Keratinocyte (primary cell): ENCODE measurements around the gene JMJD1C.

Experiments
- EZH2 ChIP-seq: IDR thresholded peaks from one replicate; pipeline ENCODE4 v1.6.1; 2012; ENCODE audit warnings: inconsistent platforms, mild to moderate bottlenecking, low read length, moderate library complexity
- TF ChIP-seq, protein P1 (sequence below), 3 experiments: IDR thresholded peaks in 1 of 3; conservative IDR thresholded peaks in 1 of 3; optimal IDR thresholded peaks in 1 of 3; 2 replicates in 2 of 3; 3 replicates in 1 of 3; pipeline versions ENCODE3 to v1.5.1; 2011; ENCODE audit warnings: low read length in 3 of 3, mild to moderate bottlenecking in 3 of 3, moderate library complexity in 2 of 3, control low read depth in 1 of 3, inconsistent platforms in 1 of 3; ENCODE audit not compliant: insufficient read depth in 2 of 3; ENCODE audit errors: extremely low read depth in 1 of 3

DNA sequence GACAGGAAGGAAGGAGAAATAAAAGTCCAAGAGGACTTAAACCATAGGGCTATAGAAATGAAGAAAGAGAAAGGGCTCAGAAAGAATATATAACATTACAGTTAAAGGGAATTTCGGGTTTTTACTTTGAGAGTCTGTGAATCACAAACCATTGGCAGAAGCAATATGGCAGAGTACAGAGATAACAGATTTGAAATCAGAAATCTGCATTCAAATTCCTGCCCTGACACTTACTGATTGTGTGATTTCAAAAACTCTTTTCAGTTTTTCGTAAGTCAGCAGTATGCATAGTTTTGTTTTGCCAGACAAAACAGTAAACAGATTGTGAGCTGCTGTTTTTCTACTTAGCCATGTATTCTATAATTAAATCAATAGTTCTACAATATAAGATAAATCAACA, 8.2 kb downstream of the JMJD1C start:
- TF ChIP-seq, protein P1, sequence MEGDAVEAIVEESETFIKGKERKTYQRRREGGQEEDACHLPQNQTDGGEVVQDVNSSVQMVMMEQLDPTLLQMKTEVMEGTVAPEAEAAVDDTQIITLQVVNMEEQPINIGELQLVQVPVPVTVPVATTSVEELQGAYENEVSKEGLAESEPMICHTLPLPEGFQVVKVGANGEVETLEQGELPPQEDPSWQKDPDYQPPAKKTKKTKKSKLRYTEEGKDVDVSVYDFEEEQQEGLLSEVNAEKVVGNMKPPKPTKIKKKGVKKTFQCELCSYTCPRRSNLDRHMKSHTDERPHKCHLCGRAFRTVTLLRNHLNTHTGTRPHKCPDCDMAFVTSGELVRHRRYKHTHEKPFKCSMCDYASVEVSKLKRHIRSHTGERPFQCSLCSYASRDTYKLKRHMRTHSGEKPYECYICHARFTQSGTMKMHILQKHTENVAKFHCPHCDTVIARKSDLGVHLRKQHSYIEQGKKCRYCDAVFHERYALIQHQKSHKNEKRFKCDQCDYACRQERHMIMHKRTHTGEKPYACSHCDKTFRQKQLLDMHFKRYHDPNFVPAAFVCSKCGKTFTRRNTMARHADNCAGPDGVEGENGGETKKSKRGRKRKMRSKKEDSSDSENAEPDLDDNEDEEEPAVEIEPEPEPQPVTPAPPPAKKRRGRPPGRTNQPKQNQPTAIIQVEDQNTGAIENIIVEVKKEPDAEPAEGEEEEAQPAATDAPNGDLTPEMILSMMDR (optimal IDR thresholded peaks at IDR 0.05 in 1 of 3, IDR thresholded peaks at IDR 0.05 in 1 of 3, conservative IDR thresholded peaks at IDR 0.05 in 1 of 3; ENCODE audit: extremely low read depth in 1 of 3, insufficient read depth in 2 of 3, low read length in 3 of 3), result no peak
- TF ChIP-seq EZH2, result no peak
